Activated CD8-positive, alpha-beta T cell treated with anti-CD3 and anti-CD28 coated beads for 36 hours (primary cell): ENCODE data around the gene SYNGR4. TPM values are rescaled to one million over a fixed set of nuclear protein-coding genes. Genes with fewer than 3 reads are reported as not detected.

ENCODE experiments used
- ATAC-seq: fragments of 200-7000 bp; cut with Tn5 transposase; one replicate; pipeline ENCODE4 v1.10.0; 2021; ENCODE audit warnings: mild to moderate bottlenecking, moderate library complexity
- CTCF ChIA-PET: fragments of 350-600 bp; sonication (Branson Sonifier 250); formaldehyde crosslinking; loops from one replicate; lab custom pipeline; 2021; ENCODE audit warnings: antibody characterized with exemption; lab: Charles Lee
- POLR2A ChIA-PET: fragments of 350-600 bp; sonication (Branson Sonifier 250); formaldehyde crosslinking; loops from one replicate; lab custom pipeline; 2021; ENCODE audit warnings: antibody characterized with exemption; lab: Charles Lee
- DNase-seq: peaks from one replicate; pipeline ENCODE4 v3.0.0-alpha.2; 2020
- H3K27ac Mint-ChIP-seq: one replicate; pipeline ENCODE4 v1.8.0; 2021; ENCODE audit warnings: mild to moderate bottlenecking, mixed read lengths
- H3K27me3 Mint-ChIP-seq: one replicate; pipeline ENCODE4 v1.8.0; 2021; ENCODE audit warnings: mixed read lengths
- H3K36me3 Mint-ChIP-seq: one replicate; pipeline ENCODE4 v1.8.0; 2021; ENCODE audit warnings: low read depth, mixed read lengths
- H3K4me1 Mint-ChIP-seq: one replicate; pipeline ENCODE4 v1.8.0; 2021; ENCODE audit warnings: low read depth, mixed read lengths
- H3K4me3 Mint-ChIP-seq: one replicate; pipeline ENCODE4 v1.8.0; 2021; ENCODE audit warnings: mild to moderate bottlenecking, moderate library complexity, mixed read lengths
- H3K9me3 Mint-ChIP-seq: one replicate; pipeline ENCODE4 v1.8.0; 2021; ENCODE audit warnings: mixed read lengths
- intact Hi-C: fragments of 100-400 bp; cut with micrococcal nuclease; formaldehyde crosslinking; loops from one replicate; pipeline ENCODE4 v1.10.0; 2022
- total RNA-seq, 2 experiments: library from RNA; stranded (reverse); gene quantifications; one replicate each; pipeline ENCODE4 v1.2.3, GENCODE V29; 2021
- TF ChIP-seq, protein P1 (sequence below): fragments of 200-600 bp; IDR thresholded peaks from one replicate; pipeline ENCODE4 v1.8.0; 2022; ENCODE audit warnings: antibody characterized with exemption, mild to moderate bottlenecking

Gene SYNGR4
- total RNA-seq, 2 experiments from 2014 or later, result 0.38 TPM; not detected in 1

DNA sequence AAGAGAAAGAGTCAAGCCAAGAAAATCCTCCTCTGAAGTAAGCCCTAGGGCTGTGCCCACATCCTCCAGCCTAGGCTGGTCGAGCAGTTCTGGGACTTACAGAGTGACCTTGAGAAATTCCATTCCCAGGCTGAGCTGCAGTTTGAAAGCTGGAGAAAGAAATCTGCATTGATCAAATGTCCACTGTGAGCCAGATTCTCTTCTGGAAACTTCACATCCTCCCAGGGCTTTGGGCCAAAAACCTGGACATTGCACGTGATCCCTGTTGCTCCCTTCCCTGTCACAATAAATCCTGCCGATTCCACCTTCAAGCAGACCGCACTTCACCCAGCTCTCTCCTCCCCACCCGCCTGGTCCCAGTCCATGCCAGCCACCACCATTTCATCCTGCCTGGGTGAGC lies 16.1 kb upstream of the SYNGR4 start:
- ChIA-PET CTCF (no interaction called here), POLR2A (interaction anchor here (2.4 kb wide), 1 partner anchor 13 kb away, joined by 6 read pairs; no protein-coding TSS in a partner anchor)
- no peak overlapping the region for H3K4me3 Mint-ChIP-seq
- peaks cover 7% of the 10 kb centered on the region for H3K4me1 Mint-ChIP-seq
- no peak overlapping the region for H3K27ac Mint-ChIP-seq
- DNase-seq (no peak), ATAC-seq (no peak)
- H3K27me3 Mint-ChIP-seq, result no peaks in the 10 kb centered on the region
- TF ChIP-seq, protein P1, sequence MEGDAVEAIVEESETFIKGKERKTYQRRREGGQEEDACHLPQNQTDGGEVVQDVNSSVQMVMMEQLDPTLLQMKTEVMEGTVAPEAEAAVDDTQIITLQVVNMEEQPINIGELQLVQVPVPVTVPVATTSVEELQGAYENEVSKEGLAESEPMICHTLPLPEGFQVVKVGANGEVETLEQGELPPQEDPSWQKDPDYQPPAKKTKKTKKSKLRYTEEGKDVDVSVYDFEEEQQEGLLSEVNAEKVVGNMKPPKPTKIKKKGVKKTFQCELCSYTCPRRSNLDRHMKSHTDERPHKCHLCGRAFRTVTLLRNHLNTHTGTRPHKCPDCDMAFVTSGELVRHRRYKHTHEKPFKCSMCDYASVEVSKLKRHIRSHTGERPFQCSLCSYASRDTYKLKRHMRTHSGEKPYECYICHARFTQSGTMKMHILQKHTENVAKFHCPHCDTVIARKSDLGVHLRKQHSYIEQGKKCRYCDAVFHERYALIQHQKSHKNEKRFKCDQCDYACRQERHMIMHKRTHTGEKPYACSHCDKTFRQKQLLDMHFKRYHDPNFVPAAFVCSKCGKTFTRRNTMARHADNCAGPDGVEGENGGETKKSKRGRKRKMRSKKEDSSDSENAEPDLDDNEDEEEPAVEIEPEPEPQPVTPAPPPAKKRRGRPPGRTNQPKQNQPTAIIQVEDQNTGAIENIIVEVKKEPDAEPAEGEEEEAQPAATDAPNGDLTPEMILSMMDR, result no peak
- peaks cover 1% of the 10 kb centered on the region for H3K36me3 Mint-ChIP-seq
- no peaks in the 10 kb centered on the region for H3K9me3 Mint-ChIP-seq
- intact Hi-C loops, result no loop called here

- ATAC-seq, result no peak
- H3K9me3 Mint-ChIP-seq, result no peaks in the 10 kb centered on the region
- CTCF ChIA-PET, result no interaction called here
- no peak overlapping the region for H3K27ac Mint-ChIP-seq
- H3K27me3 Mint-ChIP-seq, result no peaks in the 10 kb centered on the region
- H3K4me1 Mint-ChIP-seq, result peaks cover 7% of the 10 kb centered on the region
- no peak for DNase-seq
- H3K36me3 Mint-ChIP-seq, result peaks cover 1% of the 10 kb centered on the region
- POLR2A ChIA-PET, result no interaction called here
- H3K4me3 Mint-ChIP-seq, result no peak overlapping the region
- TF ChIP-seq, protein P1, result no peak
- intact Hi-C loops, result no loop called here
These were observed 15.4 kb upstream of the SYNGR4 start for GRCh38 chr19:48348737-48349136.

DNA sequence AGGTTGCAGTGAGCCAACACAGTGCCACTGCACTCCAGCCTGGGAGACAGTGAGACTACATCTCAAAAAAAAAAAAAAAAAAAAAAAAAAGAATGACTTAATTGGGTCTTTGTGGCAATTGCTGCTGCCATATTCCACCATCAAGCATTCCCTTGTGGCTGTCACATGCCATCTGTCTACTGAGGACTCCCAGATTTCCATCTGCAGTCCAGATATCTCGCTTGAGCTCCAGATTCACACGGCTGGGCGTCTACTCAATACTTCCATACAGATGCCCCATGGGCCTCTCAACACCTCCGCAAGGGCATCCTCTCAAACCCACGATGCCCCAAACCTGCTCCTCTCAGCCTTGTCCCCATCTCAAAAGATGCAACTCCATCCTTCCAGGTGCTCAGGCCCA lies 13.3 kb upstream of the SYNGR4 start:
- Mint-ChIP-seq H3K27me3 (no peaks in the 10 kb centered on the region), H3K9me3 (no peaks in the 10 kb centered on the region), H3K36me3 (peaks cover 1% of the 10 kb centered on the region), H3K4me1 (peaks cover 7% of the 10 kb centered on the region), H3K27ac (no peak overlapping the region), H3K4me3 (no peak overlapping the region)
- POLR2A ChIA-PET, result interaction anchor here (1.0 to 1.4 kb wide), 2 partner anchors 10 to 90 kb away, joined by 3 read pairs; no protein-coding TSS in a partner anchor
- ATAC-seq (no peak), DNase-seq (no peak)
- intact Hi-C loops, result no loop called here
- CTCF ChIA-PET, result interaction anchor here (0.5 to 2.6 kb wide), 14 partner anchors 9 to 258 kb away, joined by 3 to 9 read pairs (median 4); partner anchors contain the start of genes GRIN2D, SYNGR4 and TMEM143
- TF ChIP-seq, protein P1, result no peak

- CTCF ChIA-PET, result interaction anchor here (0.5 to 2.6 kb wide), 13 partner anchors 9 to 257 kb away, joined by 3 to 9 read pairs (median 4); partner anchors contain the start of genes GRIN2D, SYNGR4 and TMEM143
- H3K4me3 Mint-ChIP-seq, result no peak overlapping the region
- TF ChIP-seq, protein P1, result peak; percentile 75
- peaks cover 7% of the 10 kb centered on the region for H3K4me1 Mint-ChIP-seq
- DNase-seq (peak; percentile 89), ATAC-seq (peak; percentile 97)
- no peak overlapping the region for H3K27ac Mint-ChIP-seq
- no peaks in the 10 kb centered on the region for H3K9me3 Mint-ChIP-seq
- peaks cover 1% of the 10 kb centered on the region for H3K36me3 Mint-ChIP-seq
- POLR2A ChIA-PET, result interaction anchor here (1.0 to 1.4 kb wide), 2 partner anchors 9 to 90 kb away, joined by 3 read pairs; no protein-coding TSS in a partner anchor
- intact Hi-C loops, result no loop called here
- no peaks in the 10 kb centered on the region for H3K27me3 Mint-ChIP-seq
These were observed 12.8 kb upstream of the SYNGR4 start for GRCh38 chr19:48351341-48351752.

GRCh38 chr19:48353677-48354076 lies 10.5 kb upstream of the SYNGR4 start:
- no peak overlapping the region for H3K27ac Mint-ChIP-seq
- ATAC-seq, result no peak
- TF ChIP-seq, protein P1, result no peak
- H3K4me1 Mint-ChIP-seq, result peaks cover 7% of the 10 kb centered on the region
- peaks cover 8% of the 10 kb centered on the region for H3K36me3 Mint-ChIP-seq
- H3K27me3 Mint-ChIP-seq, result no peaks in the 10 kb centered on the region
- POLR2A ChIA-PET, result interaction anchor here (1.2 kb wide), 1 partner anchor 254 kb away, joined by 3 read pairs; no protein-coding TSS in a partner anchor
- no peaks in the 10 kb centered on the region for H3K9me3 Mint-ChIP-seq
- DNase-seq, result no peak
- intact Hi-C loops, result no loop called here
- no peak overlapping the region for H3K4me3 Mint-ChIP-seq
- CTCF ChIA-PET, result no interaction called here
